ENCODE results near the gene SUSD2. TPM values are rescaled to one million over a fixed set of nuclear protein-coding genes. Genes with fewer than 3 reads are reported as not detected.

Gene SUSD2
- total and polyA plus RNA-seq, 9 of the 15 experiments (the other 6 are each of a cell fraction or from before 2014, with no cell fraction given) = 0.01 to 0.16 (median 0.04) TPM; not detected in 4

DNA sequence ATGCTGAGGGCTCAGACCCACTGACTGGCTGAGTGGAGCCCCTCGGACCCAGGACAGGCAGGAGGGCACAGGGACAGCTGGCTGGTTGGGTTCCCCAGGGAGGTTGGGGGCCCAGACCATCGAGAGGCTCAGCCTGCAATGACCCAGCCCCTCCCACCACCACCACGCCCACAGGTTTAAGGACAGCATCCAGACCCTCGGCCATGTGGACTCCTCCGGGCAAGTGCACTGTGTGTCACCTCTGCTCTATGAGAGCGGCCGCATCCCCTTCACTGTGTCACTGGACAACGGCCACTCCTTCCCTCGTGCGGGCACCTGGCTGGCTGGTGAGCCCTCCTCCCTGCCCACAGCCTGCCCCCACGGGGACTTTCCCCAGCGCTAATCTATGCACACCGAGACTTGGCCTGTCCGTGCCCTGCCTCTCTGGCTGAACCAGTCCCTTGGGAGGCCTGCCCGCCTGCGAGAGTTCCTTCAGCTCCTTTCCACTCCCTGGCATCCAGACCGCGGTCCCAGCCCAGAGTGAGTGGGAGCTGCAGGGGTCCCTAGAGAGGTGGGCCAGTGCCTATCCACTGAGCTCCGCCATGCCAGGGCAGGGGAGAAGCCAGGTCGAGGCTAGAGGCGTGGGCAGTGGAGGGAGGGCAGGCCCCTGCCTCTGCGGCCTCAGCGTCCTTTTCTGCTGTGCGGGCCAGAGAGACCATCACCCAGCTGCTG lies 2.2 kb downstream of the SUSD2 start:
- peaks cover 0 to 39% of the 10 kb centered on the region in 2 experiments; a peak in 2 of 5 replicates for H3K4me1 ChIP-seq (replicated peaks in 1 of 2; ENCODE audit: control insufficient read depth in 2 of 2, insufficient read depth in 2 of 2, low read length in 2 of 2)
- H3K9ac ChIP-seq (ENCODE audit: insufficient read depth in 1 of 2, low read depth in 2 of 2, low read length in 2 of 2) = no peak overlapping the region
- ATAC-seq (no peak), DNase-seq (ENCODE audit: extremely low read depth in 1 of 4, low spot score in 3 of 4) (no peak), FAIRE-seq (no peak)
- TF ChIP-seq BRF1 (IDR thresholded peaks at IDR 0.05; ENCODE audit: borderline replicate concordance, extremely low read depth, insufficient read length) (no peak), PPARD (CRISPR knock-in tag; IDR thresholded peaks at IDR 0.05) (no peak), ZBTB8A (IDR thresholded peaks at IDR 0.05; ENCODE audit: partially characterized antibody) (no peak), ZNF699 (CRISPR knock-in tag; IDR thresholded peaks at IDR 0.05; ENCODE audit: insufficient replicate concordance) (no peak)
- TF ChIP-seq, protein P1, sequence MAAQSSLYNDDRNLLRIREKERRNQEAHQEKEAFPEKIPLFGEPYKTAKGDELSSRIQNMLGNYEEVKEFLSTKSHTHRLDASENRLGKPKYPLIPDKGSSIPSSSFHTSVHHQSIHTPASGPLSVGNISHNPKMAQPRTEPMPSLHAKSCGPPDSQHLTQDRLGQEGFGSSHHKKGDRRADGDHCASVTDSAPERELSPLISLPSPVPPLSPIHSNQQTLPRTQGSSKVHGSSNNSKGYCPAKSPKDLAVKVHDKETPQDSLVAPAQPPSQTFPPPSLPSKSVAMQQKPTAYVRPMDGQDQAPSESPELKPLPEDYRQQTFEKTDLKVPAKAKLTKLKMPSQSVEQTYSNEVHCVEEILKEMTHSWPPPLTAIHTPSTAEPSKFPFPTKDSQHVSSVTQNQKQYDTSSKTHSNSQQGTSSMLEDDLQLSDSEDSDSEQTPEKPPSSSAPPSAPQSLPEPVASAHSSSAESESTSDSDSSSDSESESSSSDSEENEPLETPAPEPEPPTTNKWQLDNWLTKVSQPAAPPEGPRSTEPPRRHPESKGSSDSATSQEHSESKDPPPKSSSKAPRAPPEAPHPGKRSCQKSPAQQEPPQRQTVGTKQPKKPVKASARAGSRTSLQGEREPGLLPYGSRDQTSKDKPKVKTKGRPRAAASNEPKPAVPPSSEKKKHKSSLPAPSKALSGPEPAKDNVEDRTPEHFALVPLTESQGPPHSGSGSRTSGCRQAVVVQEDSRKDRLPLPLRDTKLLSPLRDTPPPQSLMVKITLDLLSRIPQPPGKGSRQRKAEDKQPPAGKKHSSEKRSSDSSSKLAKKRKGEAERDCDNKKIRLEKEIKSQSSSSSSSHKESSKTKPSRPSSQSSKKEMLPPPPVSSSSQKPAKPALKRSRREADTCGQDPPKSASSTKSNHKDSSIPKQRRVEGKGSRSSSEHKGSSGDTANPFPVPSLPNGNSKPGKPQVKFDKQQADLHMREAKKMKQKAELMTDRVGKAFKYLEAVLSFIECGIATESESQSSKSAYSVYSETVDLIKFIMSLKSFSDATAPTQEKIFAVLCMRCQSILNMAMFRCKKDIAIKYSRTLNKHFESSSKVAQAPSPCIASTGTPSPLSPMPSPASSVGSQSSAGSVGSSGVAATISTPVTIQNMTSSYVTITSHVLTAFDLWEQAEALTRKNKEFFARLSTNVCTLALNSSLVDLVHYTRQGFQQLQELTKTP (IDR thresholded peaks at IDR 0.05; ENCODE audit: low read depth in 1 of 2, partially characterized antibody in 2 of 2) = no peak
- in situ Hi-C loops (cut with MboI) (no loop called here), intact Hi-C loops (cut with micrococcal nuclease) (loop anchor here (10.0 kb wide), 2 partner anchors 229 to 341 kb away; no protein-coding TSS in a partner anchor)
- CTCF ChIA-PET (ENCODE audit: low intra/inter-chr PET ratio) = no interaction called here
- BruUV-seq (replicated peaks) = no TSS peak
- no peak overlapping the region for H3K27ac ChIP-seq (ENCODE audit: extremely low read depth, low read depth, low read length)
- 5% methylated on average over 3 of the region's 24 CpGs for WGBS (ENCODE audit: insufficient coverage, low coverage, missing lambda C conversion rate)
- no peaks in the 10 kb centered on the region for H3K9me3 ChIP-seq (replicated peaks; ENCODE audit: control insufficient read depth, insufficient read depth, low read depth, low read length)
- 0 out of 2 replicates have a peak, but pooled peaks cover 6% of the 10 kb centered on the region for H4K20me1 ChIP-seq (replicated peaks; ENCODE audit: control insufficient read depth, insufficient read depth, low read length)
- peaks cover 2 to 21% of the 10 kb centered on the region in 2 experiments; a peak in 2 of 5 replicates for H3K27me3 ChIP-seq (ENCODE audit: control insufficient read depth in 2 of 2, insufficient read depth in 2 of 2, low read length in 2 of 2)
- no peaks in the 10 kb centered on the region for H3K79me2 ChIP-seq (ENCODE audit: control insufficient read depth, insufficient read depth, low read length)
- H3K36me3 ChIP-seq (ENCODE audit: control insufficient read depth, insufficient read depth, low read length) = peaks cover 1% of the 10 kb centered on the region; the same call in 1 of the 3 replicates
- H3K9me1 ChIP-seq (ENCODE audit: control insufficient read depth, insufficient read depth, low read length) = no peaks in the 10 kb centered on the region
- H2AFZ ChIP-seq (ENCODE audit: low read depth, low read length) = no peak overlapping the region
- POLR2A ChIA-PET = interaction anchor here (0.6 kb wide), 1 partner anchor 59 kb away, joined by 3 read pairs; no protein-coding TSS in a partner anchor
- H3K4me3 ChIP-seq = no peak overlapping the region
- H3K4me2 ChIP-seq (ENCODE audit: insufficient read depth, low read length) = no peak overlapping the region
